ENCODE measurements around the gene TNFRSF12A.

- TF ChIP-seq NFYA (IDR thresholded peaks at IDR 0.05; ENCODE audit: borderline replicate concordance, low read depth, low read length) (no peak), NR2F1 (conservative IDR thresholded peaks at IDR 0.05) (no peak), CTCF (IDR thresholded peaks at IDR 0.05 in 2 of 3, conservative IDR thresholded peaks at IDR 0.05 in 1 of 3; ENCODE audit: control insufficient read depth in 2 of 3, extremely low read depth in 1 of 3, insufficient read depth in 1 of 3, low read depth in 3 of 3, low read length in 3 of 3) (no peak), IRF5 (IDR thresholded peaks at IDR 0.05; ENCODE audit: borderline replicate concordance) (no peak), EZH2 (IDR thresholded peaks at IDR 0.05; ENCODE audit: borderline replicate concordance, control insufficient read depth, low read depth, low read length) (no peak), MLLT1 (IDR thresholded peaks at IDR 0.05) (no peak)
Observed at GRCh38 chr16:3029491-3030221, 9.5 kb downstream of the TNFRSF12A start.
